ENCODE results near the gene PCDHA13.
"Not testable (repeated sequence)": the region's sequence is repeated elsewhere in the genome, so short reads cannot be mapped to it uniquely, and the experiment has no call there.

PCDHA13 gene

DNA sequence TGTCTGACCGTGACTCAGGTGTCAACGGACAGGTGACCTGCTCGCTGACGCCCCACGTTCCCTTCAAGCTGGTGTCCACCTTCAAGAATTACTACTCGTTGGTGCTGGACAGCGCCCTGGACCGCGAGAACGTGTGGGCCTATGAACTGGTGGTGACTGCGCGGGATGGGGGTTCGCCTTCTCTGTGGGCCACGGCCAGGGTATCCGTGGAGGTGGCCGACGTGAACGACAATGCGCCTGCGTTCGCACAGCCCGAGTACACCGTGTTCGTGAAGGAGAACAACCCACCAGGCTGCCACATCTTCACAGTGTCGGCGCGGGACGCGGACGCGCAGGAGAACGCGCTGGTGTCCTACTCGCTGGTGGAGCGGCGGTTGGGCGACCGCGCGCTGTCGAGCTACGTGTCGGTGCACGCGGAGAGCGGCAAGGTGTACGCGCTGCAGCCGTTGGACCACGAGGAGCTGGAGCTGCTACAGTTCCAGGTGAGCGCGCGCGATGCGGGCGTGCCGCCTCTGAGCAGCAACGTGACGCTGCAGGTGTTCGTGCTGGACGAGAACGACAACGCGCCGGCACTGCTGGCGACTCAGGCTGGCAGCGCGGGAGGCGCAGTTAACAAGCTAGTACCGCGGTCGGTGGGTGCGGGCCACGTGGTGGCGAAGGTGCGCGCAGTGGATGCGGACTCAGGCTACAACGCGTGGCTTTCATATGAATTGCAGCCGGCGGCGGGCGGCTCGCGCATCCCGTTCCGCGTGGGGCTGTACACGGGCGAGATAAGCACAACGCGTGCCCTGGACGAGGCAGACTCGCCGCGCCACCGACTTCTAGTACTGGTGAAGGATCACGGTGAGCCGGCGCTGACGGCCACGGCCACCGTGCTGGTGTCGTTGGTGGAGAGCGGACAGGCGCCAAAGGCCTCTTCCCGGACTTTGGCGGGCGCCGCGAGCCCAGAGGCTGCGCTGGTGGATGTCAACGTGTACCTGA, 11.4 kb upstream of the PCDHA13 start:
- DNase-seq (ENCODE audit: low read depth), result no peak

DNA sequence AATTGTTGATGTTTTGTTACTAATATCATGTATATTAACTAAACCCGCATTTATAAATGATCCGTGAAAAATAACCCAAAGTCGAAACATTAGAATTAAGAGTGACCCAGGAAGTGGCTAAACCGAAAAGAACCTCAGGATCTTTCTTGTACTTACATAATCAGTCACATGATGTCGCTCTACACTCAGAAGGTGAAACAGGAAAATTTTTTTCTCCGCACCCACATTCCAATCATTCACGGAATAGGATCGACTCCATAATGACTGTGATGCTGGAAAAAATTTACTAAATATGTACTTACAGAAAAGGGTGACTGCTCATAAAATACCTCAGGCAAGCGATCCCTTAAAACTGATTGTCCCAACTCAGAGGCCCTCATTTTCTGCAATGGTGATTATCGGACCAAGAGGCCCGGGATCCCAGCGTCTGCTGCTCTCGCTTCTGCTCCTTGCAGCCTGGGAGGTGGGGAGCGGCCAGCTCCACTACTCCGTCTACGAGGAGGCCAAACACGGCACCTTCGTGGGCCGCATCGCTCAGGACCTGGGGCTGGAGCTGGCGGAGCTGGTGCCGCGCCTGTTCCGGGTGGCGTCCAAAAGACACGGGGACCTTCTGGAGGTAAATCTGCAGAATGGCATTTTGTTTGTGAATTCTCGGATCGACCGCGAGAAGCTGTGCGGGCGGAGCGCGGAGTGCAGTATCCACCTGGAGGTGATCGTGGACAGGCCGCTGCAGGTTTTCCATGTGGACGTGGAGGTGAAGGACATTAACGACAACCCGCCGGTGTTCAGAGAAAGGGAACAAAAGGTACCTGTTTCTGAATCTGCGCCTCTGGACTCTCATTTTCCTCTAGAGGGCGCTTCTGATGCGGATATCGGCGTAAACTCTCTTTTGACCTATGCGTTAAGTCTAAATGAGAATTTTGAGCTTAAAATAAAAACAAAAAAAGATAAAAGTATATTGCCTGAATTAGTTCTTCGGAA, 6.5 kb upstream of the PCDHA13 start, which contains the start of gene PCDHA12:
Gene PCDHA12, plus strand, starts transcription at position 224 of the 981 bp plus-strand sequence. Its CDS starts 165 bp downstream, at position 389.
- no peak for DNase-seq (ENCODE audit: low read depth)

DNA sequence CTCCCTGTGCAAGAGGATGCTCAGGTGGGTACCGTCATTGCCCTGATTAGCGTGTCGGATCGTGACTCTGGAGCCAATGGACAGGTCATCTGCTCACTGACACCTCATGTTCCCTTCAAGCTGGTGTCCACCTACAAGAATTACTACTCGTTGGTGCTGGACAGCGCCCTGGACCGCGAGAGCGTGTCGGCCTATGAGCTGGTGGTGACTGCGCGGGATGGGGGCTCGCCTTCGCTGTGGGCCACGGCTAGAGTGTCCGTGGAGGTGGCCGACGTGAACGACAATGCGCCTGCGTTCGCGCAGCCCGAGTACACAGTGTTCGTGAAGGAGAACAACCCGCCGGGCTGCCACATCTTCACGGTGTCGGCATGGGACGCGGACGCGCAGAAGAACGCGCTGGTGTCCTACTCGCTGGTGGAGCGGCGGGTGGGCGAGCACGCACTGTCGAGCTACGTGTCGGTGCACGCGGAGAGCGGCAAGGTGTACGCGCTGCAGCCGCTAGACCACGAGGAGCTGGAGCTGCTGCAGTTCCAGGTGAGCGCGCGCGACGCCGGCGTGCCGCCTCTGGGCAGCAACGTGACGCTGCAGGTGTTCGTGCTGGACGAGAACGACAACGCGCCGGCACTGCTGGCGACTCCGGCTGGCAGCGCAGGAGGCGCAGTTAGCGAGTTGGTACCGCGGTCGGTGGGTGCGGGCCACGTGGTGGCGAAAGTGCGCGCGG, 5.2 kb upstream of the PCDHA13 start:
- not testable (repeated sequence) for DNase-seq (ENCODE audit: low read depth)

DNA sequence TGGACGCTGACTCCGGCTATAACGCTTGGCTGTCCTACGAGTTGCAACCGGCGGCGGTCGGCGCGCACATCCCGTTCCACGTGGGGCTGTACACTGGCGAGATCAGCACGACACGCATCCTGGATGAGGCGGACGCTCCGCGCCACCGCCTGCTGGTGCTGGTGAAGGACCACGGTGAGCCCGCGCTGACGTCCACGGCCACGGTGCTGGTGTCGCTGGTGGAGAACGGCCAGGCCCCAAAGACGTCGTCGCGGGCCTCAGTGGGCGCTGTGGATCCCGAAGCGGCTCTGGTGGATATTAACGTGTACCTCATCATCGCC, 4.7 kb upstream of the PCDHA13 start:
- no peak for DNase-seq (ENCODE audit: low read depth)

DNA sequence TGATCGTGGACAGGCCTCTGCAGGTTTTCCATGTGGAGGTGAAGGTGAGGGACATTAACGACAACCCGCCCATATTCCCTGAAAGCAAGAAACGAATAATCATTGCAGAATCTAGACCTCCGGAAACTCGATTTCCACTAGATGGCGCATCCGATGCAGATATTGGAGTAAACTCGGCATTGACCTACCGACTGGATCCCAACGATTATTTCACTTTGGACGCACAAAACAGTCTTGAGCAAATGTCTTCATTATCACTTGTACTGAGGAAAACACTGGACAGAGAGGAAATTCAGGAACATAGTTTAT, 621 bp downstream of the PCDHA13 start:
- DNase-seq (ENCODE audit: low read depth), result no peak

DNA sequence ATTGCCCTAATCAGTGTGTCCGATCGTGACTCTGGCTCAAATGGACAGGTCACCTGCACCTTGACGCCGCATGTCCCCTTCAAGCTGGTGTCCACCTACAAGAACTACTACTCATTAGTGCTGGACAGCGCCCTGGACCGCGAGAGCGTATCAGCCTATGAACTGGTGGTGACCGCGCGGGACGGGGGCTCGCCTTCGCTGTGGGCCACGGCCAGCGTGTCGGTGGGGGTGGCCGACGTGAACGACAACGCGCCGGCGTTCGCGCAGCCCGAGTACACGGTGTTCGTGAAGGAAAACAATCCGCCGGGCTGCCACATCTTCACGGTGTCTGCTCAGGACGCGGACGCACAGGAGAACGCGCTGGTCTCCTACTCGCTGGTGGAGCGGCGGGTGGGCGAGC, 1.4 kb downstream of the PCDHA13 start:
- DNase-seq (ENCODE audit: low read depth), result no peak

DNA sequence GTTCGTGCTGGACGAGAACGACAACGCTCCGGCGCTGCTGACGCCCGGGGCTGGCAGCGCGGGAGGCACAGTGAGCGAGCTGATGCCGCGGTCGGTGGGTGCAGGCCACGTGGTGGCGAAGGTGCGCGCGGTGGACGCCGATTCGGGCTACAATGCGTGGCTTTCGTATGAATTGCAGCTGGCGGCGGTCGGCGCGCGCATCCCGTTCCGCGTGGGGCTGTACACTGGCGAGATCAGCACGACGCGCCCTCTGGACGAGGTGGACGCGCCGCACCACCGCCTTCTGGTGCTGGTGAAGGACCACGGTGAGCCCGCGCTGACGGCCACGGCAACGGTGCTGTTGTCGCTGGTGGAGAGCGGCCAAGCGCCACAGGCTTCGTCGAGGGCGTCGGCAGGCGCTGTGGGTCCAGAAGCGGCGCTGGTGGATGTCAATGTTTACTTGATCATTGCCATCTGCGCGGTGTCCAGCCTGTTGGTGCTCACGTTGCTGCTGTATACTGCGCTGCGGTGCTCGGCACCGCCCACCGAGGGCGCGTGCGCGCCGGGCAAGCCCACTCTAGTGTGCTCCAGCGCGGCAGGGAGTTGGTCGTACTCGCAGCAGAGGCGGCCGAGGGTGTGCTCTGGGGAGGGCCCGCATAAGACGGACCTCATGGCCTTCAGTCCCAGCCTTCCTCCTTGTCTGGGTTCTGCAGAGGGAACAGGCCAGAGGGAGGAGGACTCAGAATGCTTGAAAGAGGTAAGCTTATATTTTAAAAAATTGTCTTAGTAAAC, 2.2 kb downstream of the PCDHA13 start:
- DNase-seq (ENCODE audit: low read depth), result no peak

DNA sequence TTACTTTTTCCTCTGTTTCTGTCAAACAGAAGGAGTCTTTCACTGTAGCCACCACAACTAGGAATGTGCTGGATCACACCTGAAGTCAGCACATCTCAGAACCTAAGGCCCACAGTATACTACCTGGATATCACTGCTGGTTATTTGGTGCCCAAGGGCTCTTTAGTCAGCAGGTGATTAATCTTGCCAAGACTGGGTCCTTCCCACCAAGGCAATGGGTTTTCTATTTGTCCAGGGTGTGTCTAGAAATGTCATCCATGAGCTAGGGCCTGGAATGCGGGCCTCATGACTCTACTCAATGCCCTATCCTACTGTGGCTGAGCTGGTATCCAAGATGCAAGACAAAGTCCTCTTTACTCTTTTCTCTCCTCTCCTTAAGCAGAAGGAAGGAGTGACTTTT, 34.4 kb downstream of the PCDHA13 start:
- DNase-seq (ENCODE audit: low read depth), result no peak

DNA sequence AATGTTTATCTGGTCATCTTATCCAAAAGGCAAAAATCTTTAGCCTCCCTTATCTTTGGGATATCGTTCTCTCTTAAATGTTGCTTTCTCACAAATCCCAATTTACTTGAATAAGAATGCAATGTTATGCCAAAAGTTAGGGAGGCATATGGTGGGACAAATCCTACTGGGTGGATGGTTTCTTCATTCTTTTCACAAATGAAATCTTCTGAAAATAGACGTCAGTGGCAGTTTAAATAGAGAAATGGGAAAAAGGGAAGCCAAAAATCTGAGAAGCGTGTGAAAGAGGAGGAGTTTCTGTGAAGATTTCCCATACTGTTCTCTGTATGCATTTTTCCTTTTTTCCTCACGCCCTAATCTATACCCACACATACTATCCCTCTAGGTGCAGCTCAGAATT, 41.7 kb downstream of the PCDHA13 start:
- no peak for DNase-seq (ENCODE audit: low read depth)

DNA sequence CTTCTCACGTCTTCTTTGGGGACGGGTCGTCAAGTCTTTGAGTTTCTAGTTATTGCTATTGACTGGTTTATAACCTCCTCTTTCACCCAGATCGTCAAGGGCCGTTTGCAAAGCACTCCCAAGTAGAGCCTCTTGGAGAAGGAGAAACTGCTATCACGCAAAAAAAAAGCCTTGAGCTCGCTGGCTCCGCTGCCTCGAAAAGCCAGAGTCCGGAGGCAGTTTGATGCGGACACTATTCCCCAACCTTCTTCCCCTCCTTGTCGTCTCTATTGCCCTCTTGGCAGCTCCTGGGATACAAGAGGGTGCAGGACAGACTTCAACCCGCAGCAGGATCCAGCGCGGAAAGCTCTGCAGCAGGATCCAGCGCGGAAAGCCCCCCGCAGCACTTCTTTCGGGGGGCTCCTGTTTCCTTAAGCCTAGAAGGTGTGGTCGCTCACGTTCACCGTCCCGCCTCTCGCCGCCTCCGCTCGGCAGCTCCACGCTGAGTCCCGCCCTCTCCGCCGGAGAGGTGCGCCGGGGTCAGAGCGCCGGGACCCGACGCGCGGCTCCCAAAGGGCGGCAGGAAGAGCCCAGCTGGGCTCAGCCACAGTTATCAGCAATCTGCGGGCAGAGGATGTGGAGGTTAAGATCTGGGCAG, 44.0 kb downstream of the PCDHA13 start, which contains the start of gene PCDHAC1:
Gene PCDHAC1, plus strand, starts transcription at position 494 of the 637 bp plus-strand sequence. CDS start 594 bp downstream, outside the sequence.
- DNase-seq (ENCODE audit: low read depth), result no peak

DNA sequence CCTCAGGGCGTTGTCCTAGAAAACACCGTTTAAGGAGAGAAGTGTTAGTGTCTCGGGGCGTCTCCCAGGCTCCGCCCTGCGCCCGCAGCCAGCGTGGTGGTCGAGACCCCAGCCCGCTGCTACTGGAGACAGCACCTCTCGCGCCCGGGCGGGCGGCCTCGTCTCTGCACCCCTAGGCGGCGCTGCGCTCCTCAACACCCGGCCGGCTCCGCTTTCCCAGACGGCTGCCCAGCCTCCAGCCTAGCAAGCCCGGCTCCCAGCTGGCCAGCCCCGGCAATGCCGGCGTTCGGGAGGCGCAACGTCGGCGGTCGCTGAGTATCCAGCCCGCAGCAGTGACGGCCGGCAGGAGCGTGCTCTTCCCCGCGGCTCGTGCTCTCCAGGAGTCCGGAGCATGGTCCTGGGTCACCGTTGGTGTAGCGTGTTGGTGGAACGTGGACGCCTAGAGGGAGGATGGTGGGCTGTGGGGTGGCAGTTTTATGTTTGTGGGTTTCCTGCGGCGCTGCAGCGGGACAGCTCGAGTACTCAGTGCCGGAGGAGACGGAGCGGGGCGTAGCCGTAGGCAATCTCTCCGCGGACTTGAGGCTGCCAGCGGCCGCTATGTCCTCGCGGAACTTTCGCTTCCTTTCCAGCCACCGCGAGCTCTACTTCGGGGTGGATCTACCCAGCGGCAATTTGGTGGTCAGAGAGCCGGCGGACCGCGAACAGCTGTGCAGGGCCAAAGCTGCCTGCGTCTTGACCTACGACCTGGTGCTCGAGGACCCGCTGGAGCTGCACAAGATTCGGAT, 44.7 kb downstream of the PCDHA13 start:
- no peak for DNase-seq (ENCODE audit: low read depth)

DNA sequence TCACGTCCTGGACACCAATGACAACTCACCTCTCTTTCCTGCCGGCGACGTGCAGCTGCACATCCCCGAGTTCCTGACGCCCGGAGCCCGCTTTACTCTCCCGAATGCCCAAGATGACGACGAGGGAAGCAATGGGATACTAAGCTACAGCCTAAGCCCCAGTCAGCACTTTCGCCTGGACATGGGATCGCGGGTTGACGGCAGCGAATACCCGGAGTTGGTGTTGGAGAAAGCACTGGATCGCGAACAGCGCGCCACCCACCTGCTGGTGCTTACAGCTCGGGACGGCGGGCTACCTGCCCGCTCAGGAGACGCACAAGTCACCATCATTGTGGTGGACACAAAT, 45.3 kb downstream of the PCDHA13 start:
- no peak for DNase-seq (ENCODE audit: low read depth)

All from stimulated activated CD8-positive, alpha-beta memory T cell treated with anti-CD3 and anti-CD28 coated beads, Interleukin-7, amount 100 ng/mL, for 24 hours (primary cell).